OCI-M2 (cell line): ENCODE measurements around the gene RNASEH1.
"Not testable (repeated sequence)": the region's sequence is repeated elsewhere in the genome, so short reads cannot be mapped to it uniquely, and the experiment has no call there.

ENCODE experiments used
- DNase-seq: peaks from one replicate; lab custom pipeline; 2025; ENCODE audit not compliant: unreplicated experiment; lab: John Stamatoyannopoulos, UW

Gene RNASEH1

DNA sequence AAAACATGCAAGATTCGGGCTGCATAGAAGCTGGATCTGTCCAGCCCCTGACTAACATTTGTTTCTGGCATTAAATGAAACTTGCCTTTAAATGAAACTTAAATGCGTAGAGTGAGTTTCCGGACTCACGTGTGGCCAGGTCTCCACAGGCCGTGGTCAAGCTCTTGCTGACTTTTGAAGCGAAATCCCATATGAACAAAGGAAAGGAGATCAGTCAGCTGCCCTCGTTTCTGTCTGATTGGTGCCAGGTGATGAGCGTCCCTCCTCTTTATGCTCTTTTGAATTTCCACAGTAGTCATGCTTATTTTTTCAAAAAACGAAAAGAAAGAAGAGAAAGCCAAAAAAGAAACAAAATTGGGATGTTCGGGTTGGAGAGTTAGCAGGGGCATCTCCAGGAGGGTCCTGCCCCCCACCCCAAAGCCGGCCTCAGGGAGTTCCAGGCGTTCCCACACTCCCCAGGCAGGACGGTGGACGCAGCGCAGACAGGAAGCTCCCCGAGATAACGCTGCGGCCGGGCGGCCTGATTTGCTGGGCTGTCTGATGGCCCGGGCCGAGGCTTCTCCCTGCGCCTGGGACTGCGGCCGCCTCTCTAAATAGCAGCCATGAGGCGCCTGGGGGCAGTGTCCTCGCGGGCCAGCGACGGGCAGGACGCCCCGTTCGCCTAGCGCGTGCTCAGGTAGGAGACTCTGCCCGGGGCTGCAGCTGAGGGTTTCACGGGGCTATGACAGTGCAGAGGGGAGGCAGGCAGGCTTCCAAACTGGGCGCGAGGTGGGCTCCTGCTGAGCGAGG is 36.6 kb upstream of the RNASEH1 start, which contains the start of gene COLEC11:
COLEC11 (plus strand) TSS at position 620 of the 789 bp plus-strand sequence. CDS start 9,229 bp downstream, outside the sequence.
- no peak for DNase-seq

- no peak for DNase-seq
These were observed 31.0 kb upstream of the RNASEH1 start for GRCh38 chr2:3589086-3589485.

DNA sequence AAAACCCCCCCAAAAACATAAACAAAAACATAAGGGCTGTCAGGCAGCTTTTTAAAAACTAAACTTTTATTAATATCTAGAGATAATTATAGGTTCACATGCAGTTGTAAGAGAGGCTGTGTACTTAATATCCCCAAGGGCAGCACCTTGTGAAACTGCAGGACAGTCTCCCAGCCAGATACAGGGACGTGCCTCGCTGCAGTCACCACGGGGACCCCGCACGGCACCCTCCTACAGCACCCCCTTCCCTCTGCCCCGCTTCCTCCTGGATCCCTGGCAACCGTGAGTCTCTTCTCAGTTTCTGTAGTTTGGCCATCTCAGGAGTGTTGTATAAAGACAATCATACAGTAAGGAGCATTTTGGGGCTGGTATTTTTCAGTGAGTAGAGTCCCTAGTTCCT is 30.0 kb upstream of the RNASEH1 start:
- DNase-seq: no peak

DNA sequence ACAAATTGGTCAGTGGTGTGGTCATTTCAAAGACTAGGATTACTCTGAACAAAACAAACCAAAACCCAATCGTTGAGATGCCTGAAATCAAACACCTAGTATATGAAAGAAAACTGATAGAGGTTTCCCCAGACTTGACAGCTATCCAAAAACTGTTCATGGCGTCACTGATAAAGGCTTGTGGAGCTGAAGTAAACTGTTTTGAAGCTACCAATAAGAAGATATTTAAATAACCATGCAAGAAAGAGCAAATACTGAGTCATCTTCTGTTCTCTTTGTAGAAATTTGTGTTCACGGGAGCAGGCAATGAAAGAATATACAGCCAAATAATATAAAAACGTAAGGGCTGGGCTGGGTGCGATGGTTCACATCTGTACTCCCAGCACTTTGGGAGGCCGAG is 29.3 kb upstream of the RNASEH1 start:
- no peak for DNase-seq

- no peak for DNase-seq
These were observed 28.9 kb upstream of the RNASEH1 start for GRCh38 chr2:3587021-3587420.

DNA sequence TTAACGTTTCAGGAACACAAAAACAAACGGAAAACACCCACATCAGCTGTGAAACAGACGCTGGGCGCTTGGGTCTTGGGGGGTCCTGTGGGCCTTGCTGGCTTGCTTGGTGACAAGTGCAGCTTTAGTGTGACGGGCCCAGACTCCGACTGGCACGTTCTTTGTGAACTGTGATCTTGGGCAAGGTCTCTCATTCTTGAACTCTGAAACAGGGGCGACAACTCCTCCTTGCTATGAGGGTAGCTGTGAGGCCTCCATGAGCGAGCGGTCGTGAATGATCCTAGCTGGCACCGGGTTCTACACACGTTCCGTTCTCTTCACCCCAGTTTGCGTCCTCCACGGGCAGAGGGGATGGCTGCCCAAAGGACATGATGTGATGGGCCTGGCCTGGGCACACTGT is 28.1 kb upstream of the RNASEH1 start:
- DNase-seq: no peak

GRCh38 chr2:3585261-3586109 is 27.4 kb upstream of the RNASEH1 start:
- DNase-seq: no peak

DNA sequence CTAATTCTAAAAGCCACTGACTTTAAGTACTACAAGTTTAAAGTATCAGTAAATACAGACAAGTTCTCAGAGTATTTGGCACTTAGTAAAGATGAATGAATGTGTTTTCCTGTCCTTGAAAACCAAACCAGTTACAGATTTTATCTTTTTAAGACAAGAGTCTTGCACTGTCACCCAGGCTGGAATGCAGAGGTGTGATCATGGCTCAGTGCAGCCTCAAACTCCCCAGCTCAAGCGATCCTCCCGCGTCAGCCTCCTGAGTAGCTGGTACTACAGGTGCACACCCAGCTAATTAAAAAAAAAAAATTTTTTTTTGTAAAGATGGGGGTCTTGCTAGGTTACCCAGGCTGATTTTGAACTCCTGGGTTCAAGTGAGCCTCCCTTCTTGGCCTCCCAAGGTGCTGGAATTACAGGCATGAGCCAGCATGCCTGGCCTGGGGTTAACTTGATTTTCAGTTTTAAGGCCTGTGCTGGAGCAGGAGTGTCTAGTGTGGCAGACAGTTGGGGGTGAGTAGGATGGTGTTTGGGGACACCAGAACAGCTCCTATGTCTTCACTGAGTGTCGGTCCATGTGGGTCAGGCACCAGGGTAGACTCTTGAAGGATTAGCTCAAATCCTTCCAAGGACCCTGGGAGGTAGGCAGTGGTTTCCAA is 26.6 kb upstream of the RNASEH1 start:
- DNase-seq: no peak

GRCh38 chr2:3584076-3584475 is 25.9 kb upstream of the RNASEH1 start:
- no peak for DNase-seq

- no peak for DNase-seq
These were observed 23.5 kb upstream of the RNASEH1 start for GRCh38 chr2:3581367-3582262.

DNA sequence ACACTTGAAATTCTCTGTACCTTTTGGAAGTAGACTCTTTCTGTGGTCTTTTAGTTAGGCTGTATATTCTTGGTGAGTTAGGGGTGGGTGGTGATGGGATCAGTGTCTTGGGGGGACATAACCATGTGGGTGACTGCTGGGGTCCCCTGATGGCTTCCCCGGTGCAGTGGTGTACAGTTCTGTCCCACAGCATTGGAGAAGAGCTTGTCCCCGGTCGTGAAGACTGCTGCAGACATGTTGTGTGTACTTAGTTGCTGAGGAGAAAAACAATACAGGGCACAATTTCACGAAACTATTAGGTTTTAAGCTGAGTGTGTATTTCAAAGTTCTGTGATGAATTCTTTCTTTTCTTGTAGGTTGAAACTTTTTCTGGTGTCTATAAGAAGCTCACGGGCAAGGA is 22.3 kb upstream of the RNASEH1 start:
- DNase-seq: no peak

DNA sequence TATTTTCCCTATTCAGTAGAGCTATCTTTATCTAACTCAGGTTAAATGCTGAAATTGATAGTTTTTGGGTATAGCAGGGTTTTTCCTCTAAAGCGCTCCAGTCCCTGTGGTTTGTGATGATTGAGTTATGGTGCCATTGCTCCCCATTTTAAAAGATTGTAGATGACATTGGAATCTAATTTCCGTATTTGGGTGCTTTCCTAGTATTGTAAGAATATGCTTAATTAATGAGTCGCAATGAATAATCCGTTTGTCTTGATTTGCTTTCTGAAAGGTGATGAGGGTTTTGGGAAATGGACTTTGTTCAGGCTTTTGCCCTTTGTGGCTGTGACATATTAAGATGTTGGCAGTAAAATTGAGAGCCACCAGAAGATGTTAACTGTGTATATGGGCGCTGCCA is 20.9 kb upstream of the RNASEH1 start:
- no peak for DNase-seq

GRCh38 chr2:3576263-3576630 is 18.1 kb upstream of the RNASEH1 start:
- not testable (repeated sequence) for DNase-seq

- DNase-seq: no peak
These were observed 17.6 kb upstream of the RNASEH1 start for GRCh38 chr2:3575534-3576262.

DNA sequence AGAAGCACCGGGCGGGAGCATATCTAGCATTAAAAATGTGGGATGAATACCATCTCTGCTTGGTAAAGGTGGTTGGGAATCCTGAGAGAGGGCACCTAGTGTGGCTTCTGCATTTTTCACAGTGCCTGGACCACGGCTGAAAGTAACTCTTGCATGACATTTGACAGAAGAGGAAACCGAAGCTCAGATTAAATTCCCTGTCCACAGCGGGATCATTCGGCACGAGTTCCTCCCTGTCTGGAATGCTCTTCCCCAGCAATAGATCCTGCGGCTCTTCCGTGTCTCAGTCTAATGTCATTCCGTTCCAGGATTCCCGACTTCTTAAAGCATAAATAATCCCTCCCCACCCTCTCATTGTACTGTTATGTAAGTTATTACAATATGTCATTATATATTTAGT is 16.0 kb upstream of the RNASEH1 start:
- no peak for DNase-seq

DNA sequence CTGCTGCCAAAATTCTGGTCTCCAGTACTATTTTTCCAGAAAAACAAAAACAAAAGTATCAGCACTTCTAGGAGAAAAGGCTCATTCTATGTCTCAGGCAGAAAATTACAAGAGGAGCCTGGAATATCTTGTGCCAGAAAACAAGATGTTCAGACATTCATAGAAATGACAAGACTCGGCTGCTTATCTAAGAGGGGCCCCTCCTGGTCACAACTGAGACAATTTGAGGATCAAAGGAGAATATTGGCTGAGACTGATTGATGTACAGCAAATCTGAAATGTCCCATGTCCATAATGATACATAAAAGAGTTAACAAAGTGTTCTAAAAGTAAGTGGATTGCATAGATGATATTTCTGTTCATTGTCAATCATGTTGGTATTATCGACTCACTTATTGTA is 14.5 kb upstream of the RNASEH1 start:
- DNase-seq: no peak

GRCh38 chr2:3571284-3571683 is 13.2 kb upstream of the RNASEH1 start:
- no peak for DNase-seq

DNA sequence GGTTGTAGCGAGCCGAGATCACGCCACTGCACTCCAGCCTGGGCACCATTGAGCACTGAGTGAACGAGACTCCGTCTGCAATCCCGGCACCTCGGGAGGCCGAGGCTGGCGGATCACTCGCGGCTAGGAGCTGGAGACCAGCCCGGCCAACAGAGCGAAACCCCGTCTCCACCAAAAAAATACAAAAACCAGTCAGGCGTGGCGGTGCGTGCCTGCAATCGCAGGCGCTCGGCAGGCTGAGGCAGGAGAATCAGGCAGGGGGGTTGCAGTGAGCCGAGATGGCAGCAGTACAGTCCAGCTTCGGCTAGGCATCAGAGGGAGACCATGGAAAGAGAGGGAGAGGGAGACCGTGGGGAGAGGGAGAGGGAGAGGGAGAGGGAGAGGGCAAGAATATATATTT is 11.5 kb upstream of the RNASEH1 start:
- DNase-seq: not testable (repeated sequence)

DNA sequence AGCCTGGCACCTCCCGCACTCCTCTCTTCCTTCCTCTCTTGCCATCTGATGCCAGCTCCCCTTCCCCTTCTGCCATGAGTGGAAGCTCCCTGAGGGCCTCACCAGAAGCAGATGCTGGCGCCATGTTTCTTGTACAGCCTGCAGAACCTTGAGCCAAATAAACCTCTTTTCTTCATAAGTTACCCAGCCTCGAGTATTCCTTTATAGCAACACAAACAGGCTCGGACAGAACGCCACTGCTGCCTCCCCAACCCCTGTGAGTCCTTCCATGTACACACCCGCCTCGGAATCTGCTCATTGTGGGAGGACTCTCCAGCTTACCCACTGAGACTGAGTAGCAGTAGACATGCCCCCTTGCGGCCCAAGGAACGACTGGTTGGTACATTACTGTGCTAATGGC is 8.7 kb upstream of the RNASEH1 start:
- no peak for DNase-seq

DNA sequence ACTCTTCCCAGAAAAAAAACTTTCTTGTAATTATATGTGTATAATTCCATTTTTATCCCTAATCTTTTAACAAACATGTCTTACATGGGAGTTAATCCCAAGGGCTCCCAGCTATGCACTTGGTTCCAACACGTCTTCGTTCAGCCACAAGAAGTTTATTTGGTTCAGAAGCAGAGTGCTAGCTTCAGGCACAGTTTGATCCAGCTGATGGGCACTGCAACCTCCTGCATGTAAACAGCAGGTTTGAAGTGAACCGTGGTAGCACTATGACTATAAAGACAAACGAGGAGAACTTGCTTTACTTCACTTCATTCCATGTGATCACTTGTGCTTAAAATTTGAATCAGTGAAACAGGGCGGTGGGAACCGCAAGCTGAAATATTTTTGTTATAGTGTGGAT is 7.0 kb upstream of the RNASEH1 start:
- no peak for DNase-seq
